Neural cell (in vitro differentiated cells): ENCODE measurements around the gene NIP7.

ENCODE experiments used
- POLR2AphosphoS5 ChIP-seq: IDR thresholded peaks from 2 replicates; pipeline ENCODE4 v1.6.1; 2012
- SMC3 ChIP-seq: fragments of 450-650 bp; conservative IDR thresholded peaks from 2 replicates; pipeline ENCODE4 v1.6.1; 2014; ENCODE audit warnings: antibody characterized with exemption, mild to moderate bottlenecking, moderate library complexity; ENCODE audit not compliant: poor library complexity
- TF ChIP-seq, protein P1 (sequence below): fragments of 450-650 bp; IDR thresholded peaks from 2 replicates; pipeline ENCODE4 v1.5.1; 2014; ENCODE audit warnings: antibody characterized with exemption, mild to moderate bottlenecking, moderate library complexity; ENCODE audit not compliant: poor library complexity, severe bottlenecking
- TF ChIP-seq, protein P2 (sequence below): IDR thresholded peaks from 2 replicates; pipeline ENCODE4 v1.6.1; 2012; ENCODE audit warnings: borderline replicate concordance

DNA sequence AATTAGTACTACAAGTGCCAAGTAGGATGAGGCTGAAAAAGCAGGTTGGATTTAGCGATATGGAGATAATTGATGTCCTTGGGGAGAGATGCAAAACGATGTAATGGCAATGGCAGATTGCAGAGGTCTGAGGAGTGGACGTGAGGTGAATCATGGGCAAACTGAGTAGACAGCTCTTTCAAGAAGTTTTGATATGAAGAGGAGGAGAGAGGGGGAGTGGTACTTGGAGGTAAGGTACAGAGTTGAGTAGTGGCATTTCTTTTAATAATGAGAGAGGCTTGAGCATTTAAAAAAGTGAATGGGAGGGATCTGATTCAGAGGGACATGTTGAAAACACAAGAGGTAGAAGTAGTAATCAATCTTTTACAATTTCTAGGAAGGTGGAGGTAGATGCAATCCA, 46.2 kb upstream of the NIP7 start:
- TF ChIP-seq, protein P1, sequence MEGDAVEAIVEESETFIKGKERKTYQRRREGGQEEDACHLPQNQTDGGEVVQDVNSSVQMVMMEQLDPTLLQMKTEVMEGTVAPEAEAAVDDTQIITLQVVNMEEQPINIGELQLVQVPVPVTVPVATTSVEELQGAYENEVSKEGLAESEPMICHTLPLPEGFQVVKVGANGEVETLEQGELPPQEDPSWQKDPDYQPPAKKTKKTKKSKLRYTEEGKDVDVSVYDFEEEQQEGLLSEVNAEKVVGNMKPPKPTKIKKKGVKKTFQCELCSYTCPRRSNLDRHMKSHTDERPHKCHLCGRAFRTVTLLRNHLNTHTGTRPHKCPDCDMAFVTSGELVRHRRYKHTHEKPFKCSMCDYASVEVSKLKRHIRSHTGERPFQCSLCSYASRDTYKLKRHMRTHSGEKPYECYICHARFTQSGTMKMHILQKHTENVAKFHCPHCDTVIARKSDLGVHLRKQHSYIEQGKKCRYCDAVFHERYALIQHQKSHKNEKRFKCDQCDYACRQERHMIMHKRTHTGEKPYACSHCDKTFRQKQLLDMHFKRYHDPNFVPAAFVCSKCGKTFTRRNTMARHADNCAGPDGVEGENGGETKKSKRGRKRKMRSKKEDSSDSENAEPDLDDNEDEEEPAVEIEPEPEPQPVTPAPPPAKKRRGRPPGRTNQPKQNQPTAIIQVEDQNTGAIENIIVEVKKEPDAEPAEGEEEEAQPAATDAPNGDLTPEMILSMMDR: no peak
- TF ChIP-seq POLR2AphosphoS5: no peak
- TF ChIP-seq, protein P2, sequence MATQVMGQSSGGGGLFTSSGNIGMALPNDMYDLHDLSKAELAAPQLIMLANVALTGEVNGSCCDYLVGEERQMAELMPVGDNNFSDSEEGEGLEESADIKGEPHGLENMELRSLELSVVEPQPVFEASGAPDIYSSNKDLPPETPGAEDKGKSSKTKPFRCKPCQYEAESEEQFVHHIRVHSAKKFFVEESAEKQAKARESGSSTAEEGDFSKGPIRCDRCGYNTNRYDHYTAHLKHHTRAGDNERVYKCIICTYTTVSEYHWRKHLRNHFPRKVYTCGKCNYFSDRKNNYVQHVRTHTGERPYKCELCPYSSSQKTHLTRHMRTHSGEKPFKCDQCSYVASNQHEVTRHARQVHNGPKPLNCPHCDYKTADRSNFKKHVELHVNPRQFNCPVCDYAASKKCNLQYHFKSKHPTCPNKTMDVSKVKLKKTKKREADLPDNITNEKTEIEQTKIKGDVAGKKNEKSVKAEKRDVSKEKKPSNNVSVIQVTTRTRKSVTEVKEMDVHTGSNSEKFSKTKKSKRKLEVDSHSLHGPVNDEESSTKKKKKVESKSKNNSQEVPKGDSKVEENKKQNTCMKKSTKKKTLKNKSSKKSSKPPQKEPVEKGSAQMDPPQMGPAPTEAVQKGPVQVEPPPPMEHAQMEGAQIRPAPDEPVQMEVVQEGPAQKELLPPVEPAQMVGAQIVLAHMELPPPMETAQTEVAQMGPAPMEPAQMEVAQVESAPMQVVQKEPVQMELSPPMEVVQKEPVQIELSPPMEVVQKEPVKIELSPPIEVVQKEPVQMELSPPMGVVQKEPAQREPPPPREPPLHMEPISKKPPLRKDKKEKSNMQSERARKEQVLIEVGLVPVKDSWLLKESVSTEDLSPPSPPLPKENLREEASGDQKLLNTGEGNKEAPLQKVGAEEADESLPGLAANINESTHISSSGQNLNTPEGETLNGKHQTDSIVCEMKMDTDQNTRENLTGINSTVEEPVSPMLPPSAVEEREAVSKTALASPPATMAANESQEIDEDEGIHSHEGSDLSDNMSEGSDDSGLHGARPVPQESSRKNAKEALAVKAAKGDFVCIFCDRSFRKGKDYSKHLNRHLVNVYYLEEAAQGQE: no peak
- TF ChIP-seq SMC3: no peak
